Fibroblast of pulmonary artery (primary cell): ENCODE data around the gene P2RX7.

Experiments
- DNase-seq: peaks from one replicate; pipeline ENCODE4 v3.0.0-alpha.2; 2010; ENCODE audit warnings: low read depth
- H3K4me3 ChIP-seq: replicated peaks from 2 replicates; pipeline ENCODE4 v1.5.1; 2011; ENCODE audit warnings: low read depth, mild to moderate bottlenecking, control low read depth, low read length, moderate library complexity
- CTCF ChIP-seq: IDR thresholded peaks from 2 replicates; pipeline ENCODE4 v1.5.1; 2011; ENCODE audit warnings: mild to moderate bottlenecking, control low read depth, low read length, inconsistent platforms; ENCODE audit errors: missing control alignments

P2RX7 gene

GRCh38 chr12:121170611-121171260, 38.1 kb downstream of the P2RX7 start:
- DNase-seq, result no peak
- TF ChIP-seq CTCF, result no peak
- no peak overlapping the region for H3K4me3 ChIP-seq

GRCh38 chr12:121172145-121172544, 39.5 kb downstream of the P2RX7 start:
- DNase-seq, result no peak
- H3K4me3 ChIP-seq, result no peak overlapping the region
- TF ChIP-seq CTCF, result no peak

- no peak for TF ChIP-seq CTCF
- no peak overlapping the region for H3K4me3 ChIP-seq
- no peak for DNase-seq
These were observed 42.9 kb downstream of the P2RX7 start for GRCh38 chr12:121175383-121176119.

GRCh38 chr12:121176826-121177529, 44.3 kb downstream of the P2RX7 start:
- no peak overlapping the region for H3K4me3 ChIP-seq
- DNase-seq, result no peak
- TF ChIP-seq CTCF, result no peak

- TF ChIP-seq CTCF, result no peak
- peak; percentile 69 for DNase-seq
- no peak overlapping the region for H3K4me3 ChIP-seq
These were observed 48.5 kb downstream of the P2RX7 start for GRCh38 chr12:121181181-121181580.

- no peak for TF ChIP-seq CTCF
- DNase-seq, result no peak
- H3K4me3 ChIP-seq, result no peak overlapping the region
These were observed 49.7 kb downstream of the P2RX7 start for GRCh38 chr12:121182222-121182893.
